Activated CD8-positive, alpha-beta memory T cell treated with anti-CD3 and anti-CD28 coated beads, Interleukin-2, amount 50 U/mL, for 1 hour (primary cell): ENCODE data around the gene TMEM132D.
"Not testable (repeated sequence)": the region's sequence is repeated elsewhere in the genome, so short reads cannot be mapped to it uniquely, and the experiment has no call there.

ENCODE experiments used
- DNase-seq: peaks from one replicate; pipeline ENCODE4 v3.0.0-alpha.2; 2020; ENCODE audit errors: extremely low read depth

Gene TMEM132D

GRCh38 chr12:129589503-129589902 lies 314.3 kb downstream of the TMEM132D start:
- DNase-seq: no peak

DNA sequence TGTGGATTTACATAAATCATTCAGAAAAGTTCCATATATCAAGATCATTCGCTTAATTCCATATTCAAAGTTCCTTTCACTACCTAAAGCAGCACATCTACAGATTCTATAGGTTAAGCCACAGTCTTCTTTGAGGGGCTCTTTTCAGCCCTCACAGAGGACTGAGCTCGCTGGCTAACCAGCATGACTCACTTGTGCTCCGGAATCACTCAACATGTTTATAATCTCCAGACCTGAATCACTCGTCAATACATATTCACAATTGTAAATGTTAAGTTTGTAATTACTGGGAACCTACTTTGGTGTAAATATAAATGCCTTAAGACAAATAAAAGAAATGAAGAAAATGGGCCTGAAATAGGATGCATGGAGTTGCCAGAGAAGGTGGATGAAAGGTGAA lies 315.7 kb downstream of the TMEM132D start:
- DNase-seq: no peak

DNA sequence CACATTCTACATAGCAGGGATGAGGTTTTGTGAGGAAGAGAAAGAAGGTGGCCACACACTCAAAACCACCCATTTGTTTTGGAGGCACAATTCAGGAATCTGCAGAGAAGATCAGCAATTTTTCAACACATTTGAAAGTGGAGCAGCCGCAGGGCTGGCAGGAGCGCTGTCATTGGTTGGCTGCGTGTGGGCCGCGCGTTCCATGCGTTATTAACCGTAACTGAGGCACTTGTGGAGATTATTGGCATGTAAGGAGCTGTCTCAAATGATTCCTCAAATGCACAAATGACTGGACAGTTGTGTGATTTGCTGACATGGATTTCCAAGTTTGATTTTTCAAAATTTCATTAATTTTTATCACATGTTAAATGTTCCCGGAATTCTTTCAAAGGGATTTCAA lies 318.5 kb downstream of the TMEM132D start:
- DNase-seq: no peak

DNA sequence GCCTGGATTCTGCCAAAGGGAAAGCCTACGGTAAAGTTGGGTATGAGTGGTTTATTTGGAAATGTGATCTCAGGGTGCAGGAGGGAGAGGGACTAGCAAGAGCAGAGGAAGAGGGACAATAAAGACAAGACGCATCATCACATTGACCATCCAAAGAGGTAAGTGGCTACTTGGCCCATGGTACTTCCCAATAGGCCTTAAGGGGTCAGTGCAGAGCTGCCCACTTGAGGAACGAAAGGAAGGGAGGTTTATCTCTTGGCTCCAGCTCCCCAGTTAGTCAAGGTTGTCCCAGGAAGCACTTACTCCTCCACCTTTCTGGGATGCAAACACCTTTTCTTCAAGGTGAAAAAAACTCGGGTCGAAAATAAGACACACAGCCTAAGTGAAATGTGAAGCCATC lies 323.9 kb downstream of the TMEM132D start:
- no peak for DNase-seq

DNA sequence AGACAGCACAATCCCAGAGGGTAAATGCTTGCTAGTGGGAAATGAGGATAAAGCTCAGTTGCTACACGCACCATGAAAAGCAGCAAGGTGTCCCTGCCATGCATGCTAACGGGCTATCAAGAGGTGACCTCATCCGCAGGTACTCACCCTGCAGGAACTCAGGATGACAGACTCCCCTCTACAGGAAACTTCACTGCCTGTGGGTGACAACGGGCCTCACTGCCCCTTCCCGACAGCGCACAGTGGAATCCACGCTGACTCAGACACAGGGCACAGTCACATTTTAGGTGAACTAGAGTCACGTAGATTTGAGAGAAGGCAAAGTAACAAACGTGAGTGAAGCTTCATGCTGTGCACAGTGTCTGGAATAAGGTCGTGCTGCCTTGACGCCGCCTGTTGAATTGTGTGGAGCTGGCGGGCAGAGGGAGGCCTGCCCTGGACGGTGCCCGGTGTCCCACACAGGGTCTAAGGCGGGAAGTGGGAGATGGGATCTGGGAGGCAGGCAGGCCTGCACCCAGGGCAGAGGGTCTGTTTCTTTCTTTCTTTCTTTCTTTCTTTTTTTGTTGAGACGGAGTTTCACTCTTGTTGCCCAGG lies 331.8 kb downstream of the TMEM132D start:
- no peak for DNase-seq

GRCh38 chr12:129570796-129571400 lies 332.9 kb downstream of the TMEM132D start:
- DNase-seq: no peak

DNA sequence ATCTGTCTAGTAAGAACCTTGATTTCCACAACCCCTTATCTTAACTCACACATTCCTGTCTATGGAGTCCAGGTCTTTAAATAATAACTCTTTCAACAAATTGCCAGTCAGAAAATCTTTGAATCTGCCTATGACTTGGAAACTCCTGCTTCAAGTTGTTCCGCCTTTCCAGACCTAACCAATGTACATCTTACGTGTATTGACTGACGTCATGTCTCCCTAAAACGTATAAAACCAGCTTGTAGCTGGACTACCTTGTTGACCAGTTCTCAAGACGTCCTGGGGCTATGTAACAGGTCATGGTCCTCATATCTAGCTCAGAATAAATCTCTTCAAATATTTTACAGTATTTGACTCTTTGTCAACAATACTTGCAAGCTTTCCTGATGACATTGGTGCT lies 337.0 kb downstream of the TMEM132D start:
- no peak for DNase-seq

DNA sequence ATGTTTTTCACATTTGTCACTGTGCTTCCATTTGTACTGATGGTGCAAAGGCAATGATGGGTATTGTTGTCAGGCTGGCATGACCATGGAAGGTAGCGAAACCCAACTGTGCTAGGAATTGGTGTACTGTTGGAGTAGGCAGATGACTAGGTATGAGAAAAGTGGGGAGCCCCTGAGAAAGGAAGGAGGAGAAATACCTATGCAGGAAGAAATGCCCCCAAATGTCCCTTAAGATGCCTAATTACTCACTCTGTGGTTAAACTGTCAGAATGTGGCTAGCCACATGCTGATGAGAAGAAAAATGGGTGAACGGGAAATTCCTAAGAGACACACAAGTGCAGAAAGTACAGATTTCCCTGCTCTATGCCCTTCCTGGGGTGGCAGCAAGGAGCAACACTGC lies 339.1 kb downstream of the TMEM132D start:
- DNase-seq: no peak

GRCh38 chr12:129563266-129563665 lies 340.6 kb downstream of the TMEM132D start:
- no peak for DNase-seq

- no peak for DNase-seq
These were observed 342.5 kb downstream of the TMEM132D start for GRCh38 chr12:129561304-129561703.

- DNase-seq: no peak
These were observed 344.0 kb downstream of the TMEM132D start for GRCh38 chr12:129559776-129560175.

GRCh38 chr12:129558036-129558435 lies 345.8 kb downstream of the TMEM132D start:
- no peak for DNase-seq

DNA sequence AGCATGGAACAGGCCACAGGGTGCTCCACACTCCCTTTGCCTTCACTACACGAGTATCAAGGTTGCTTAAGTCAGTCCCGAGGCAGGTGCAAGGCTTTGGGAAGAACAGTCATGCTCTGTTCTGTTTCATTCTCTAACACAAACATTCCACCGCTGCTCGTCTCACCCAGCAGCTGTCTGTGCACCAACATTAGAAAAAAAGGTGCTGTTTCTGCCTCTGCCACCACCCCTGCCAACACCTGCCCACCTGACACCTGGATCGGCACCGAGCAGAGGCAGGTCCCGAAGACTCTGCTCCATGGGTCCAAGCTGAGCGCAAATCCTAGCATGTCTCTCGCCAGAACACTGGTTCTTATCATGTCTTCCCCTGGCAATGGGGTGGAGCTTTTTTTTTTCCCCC lies 347.7 kb downstream of the TMEM132D start:
- no peak for DNase-seq

- DNase-seq: no peak
These were observed 350.7 kb downstream of the TMEM132D start for GRCh38 chr12:129552996-129553750.

DNA sequence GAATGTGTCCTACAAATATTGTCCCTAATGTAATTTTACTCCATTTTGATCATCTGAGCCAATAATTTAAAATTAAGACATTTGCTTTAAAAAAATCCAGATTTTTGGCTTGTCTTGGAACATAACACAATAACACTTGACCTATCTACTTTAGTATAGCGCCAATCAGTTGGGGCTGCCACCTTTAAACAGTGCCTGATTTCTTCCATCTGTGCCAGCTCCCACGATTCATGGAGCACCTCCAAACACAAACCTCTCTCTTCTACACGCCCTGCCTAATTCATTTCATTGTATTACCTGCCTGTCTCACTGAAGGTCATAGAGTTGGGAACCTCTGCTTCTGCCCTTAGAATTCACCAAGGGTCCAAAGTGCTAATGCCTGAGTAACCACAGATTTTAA lies 352.4 kb downstream of the TMEM132D start:
- DNase-seq: no peak

GRCh38 chr12:129550353-129550752 lies 353.5 kb downstream of the TMEM132D start:
- DNase-seq: no peak

GRCh38 chr12:129549656-129550055 lies 354.2 kb downstream of the TMEM132D start:
- DNase-seq: no peak

GRCh38 chr12:129549020-129549419 lies 354.8 kb downstream of the TMEM132D start:
- not testable (repeated sequence) for DNase-seq

GRCh38 chr12:129544716-129545115 lies 359.1 kb downstream of the TMEM132D start:
- DNase-seq: no peak

- DNase-seq: no peak
These were observed 362.9 kb downstream of the TMEM132D start for GRCh38 chr12:129540954-129541353.

DNA sequence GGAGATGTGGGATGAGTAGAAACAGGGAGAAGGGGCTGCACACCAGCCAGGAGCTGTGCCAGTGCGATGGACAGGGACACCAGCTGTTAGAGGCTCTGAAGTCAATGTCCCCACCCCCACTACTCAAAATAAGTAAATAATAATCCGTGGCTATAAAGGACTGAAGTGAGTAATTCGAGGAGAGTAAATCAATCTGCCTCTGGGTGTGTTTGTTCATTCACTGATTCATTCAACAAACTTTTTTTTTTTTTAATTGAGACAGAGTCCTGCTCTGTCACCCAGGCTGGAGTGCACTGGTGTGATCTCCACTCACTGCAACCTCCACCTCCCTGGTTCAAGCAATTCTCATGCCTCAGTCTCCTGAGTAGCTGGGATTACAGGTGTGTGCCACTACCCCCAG lies 363.6 kb downstream of the TMEM132D start:
- DNase-seq: no peak

GRCh38 chr12:129538724-129539335 lies 365.0 kb downstream of the TMEM132D start:
- not testable (repeated sequence) for DNase-seq

DNA sequence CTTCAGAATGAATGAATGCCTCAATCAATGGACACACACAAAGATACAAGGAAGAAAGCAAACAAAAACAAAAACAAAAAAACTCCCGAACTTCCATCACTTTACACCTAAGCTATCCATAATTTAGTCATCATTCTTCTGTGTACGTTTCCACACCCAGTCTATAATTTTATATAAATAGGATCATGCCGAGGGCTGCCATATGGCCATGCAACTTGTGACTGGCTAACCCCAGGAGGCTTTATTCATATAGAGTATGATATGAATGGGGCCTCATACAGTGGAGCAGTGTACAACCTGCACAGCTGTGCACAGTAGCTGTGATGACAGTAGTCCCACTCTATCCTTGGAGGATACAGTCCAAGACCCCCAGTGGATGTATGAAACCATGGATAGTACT lies 365.7 kb downstream of the TMEM132D start:
- DNase-seq: no peak
